Loucy (cell line): ENCODE measurements around the gene CMTM8.

Experiments
- EZH2phosphoT487 ChIP-seq: fragments of 200-600 bp; IDR thresholded peaks from 2 replicates; pipeline ENCODE4 v1.6.1; 2018; ENCODE audit warnings: antibody characterized with exemption, mild to moderate bottlenecking, moderate library complexity, borderline replicate concordance
- TF ChIP-seq, protein P1 (sequence below): fragments of 200-600 bp; sonication (generic); conservative IDR thresholded peaks from 2 replicates; pipeline ENCODE4 v1.5.1; 2014; ENCODE audit warnings: mild to moderate bottlenecking, antibody characterized with exemption, low read length

DNA sequence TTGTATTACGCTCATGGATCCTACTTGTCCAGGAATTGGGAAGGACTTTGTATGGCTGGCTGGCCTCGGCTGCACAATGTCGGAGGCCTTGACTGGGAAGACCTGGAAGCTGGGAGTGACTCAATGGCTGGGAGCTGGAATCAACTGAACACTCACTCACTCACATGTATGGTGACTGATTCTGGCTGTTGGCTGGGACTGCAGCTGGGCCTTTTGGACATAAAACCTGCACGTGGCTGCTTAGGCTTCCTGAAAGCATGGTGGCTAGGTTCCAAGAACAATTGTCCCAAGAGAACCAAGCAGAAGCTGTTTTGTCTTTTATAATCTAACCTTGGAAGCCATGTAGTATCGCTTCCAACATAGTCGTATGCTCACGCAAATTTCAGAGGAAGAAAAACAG lies 38.0 kb upstream of the CMTM8 start:
- TF ChIP-seq, protein P1, sequence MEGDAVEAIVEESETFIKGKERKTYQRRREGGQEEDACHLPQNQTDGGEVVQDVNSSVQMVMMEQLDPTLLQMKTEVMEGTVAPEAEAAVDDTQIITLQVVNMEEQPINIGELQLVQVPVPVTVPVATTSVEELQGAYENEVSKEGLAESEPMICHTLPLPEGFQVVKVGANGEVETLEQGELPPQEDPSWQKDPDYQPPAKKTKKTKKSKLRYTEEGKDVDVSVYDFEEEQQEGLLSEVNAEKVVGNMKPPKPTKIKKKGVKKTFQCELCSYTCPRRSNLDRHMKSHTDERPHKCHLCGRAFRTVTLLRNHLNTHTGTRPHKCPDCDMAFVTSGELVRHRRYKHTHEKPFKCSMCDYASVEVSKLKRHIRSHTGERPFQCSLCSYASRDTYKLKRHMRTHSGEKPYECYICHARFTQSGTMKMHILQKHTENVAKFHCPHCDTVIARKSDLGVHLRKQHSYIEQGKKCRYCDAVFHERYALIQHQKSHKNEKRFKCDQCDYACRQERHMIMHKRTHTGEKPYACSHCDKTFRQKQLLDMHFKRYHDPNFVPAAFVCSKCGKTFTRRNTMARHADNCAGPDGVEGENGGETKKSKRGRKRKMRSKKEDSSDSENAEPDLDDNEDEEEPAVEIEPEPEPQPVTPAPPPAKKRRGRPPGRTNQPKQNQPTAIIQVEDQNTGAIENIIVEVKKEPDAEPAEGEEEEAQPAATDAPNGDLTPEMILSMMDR = no peak
- TF ChIP-seq EZH2phosphoT487 = no peak
